Measurements from ENCODE around the gene SPACA7.

GRCh38 chr13:112450904-112451240 lies 74.7 kb downstream of the SPACA7 start:
- TF ChIP-seq POLR2A (IDR thresholded peaks at IDR 0.05) (no peak), CTCF (IDR thresholded peaks at IDR 0.05) (no peak)
